Measurements from ENCODE around the gene ZNF718. TPM values are rescaled to one million over a fixed set of nuclear protein-coding genes. Genes with fewer than 3 reads are reported as not detected.

Gene ZNF718
- total RNA-seq, 1 donor from 2014 or later = 5.4 TPM

Other genes starting within 250 kb of the ZNF718 start
- gene ZNF595, start 71.2 kb upstream of the ZNF718 start, total RNA-seq = 3.9 and 10.7 TPM in 2 replicates
- gene ZNF732, start 181.0 kb downstream of the ZNF718 start, total RNA-seq = 0.40 and 0.44 TPM in 2 replicates
- gene ZNF141, start 213.3 kb downstream of the ZNF718 start, total RNA-seq = 5.2 and 10.1 TPM in 2 replicates